Measurements from ENCODE around the gene STYX. TPM values are rescaled to one million over a fixed set of nuclear protein-coding genes. Genes with fewer than 3 reads are reported as not detected.

Gene STYX
- total RNA-seq, 4 donors from 2014 or later, result 6.0 to 14.4 (median 9.1) TPM

GRCh38 chr14:52703225-52703624 lies 26.7 kb upstream of the STYX start:
- in situ Hi-C loops (cut with MboI; ENCODE audit: low pct_ligation_motif_present in 1 of 4, low pct_unique_long_range_greater_than_20kb in 1 of 4, low sequenced_read_pairs in 3 of 4), result no loop called here
- Histone ChIP-seq H3K9me3 (no peaks in the 10 kb centered on the region), H3K4me1 (peaks cover 7 to 39% (median 17%) of the 10 kb centered on the region in 4 donors), H3K27ac (no peak overlapping the region), H3K27me3 (no peaks in the 10 kb centered on the region), H3K36me3 (no peaks in the 10 kb centered on the region), H3K4me3 (no peak overlapping the region)
- DNase-seq, result peak; percentile 54
- WGBS, 2 donors (ENCODE audit: low coverage in 1 of 2), result 73% methylated on average over 3 of the region's 3 CpGs; no CpG with 5 or more reads in 1 of the 2 donors
- TF ChIP-seq, protein P1, sequence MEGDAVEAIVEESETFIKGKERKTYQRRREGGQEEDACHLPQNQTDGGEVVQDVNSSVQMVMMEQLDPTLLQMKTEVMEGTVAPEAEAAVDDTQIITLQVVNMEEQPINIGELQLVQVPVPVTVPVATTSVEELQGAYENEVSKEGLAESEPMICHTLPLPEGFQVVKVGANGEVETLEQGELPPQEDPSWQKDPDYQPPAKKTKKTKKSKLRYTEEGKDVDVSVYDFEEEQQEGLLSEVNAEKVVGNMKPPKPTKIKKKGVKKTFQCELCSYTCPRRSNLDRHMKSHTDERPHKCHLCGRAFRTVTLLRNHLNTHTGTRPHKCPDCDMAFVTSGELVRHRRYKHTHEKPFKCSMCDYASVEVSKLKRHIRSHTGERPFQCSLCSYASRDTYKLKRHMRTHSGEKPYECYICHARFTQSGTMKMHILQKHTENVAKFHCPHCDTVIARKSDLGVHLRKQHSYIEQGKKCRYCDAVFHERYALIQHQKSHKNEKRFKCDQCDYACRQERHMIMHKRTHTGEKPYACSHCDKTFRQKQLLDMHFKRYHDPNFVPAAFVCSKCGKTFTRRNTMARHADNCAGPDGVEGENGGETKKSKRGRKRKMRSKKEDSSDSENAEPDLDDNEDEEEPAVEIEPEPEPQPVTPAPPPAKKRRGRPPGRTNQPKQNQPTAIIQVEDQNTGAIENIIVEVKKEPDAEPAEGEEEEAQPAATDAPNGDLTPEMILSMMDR (IDR thresholded peaks at IDR 0.05), result no peak
- TF ChIP-seq EP300 (IDR thresholded peaks at IDR 0.05; ENCODE audit: low read depth) (no peak), POLR2A (IDR thresholded peaks at IDR 0.05) (no peak)
- intact Hi-C loops (cut with DNase I; ENCODE audit: low total_unique reads), result no loop called here

- intact Hi-C loops (cut with DNase I; ENCODE audit: low total_unique reads), result no loop called here
Measured at GRCh38 chr14:52703664-52704063, 26.3 kb upstream of the STYX start.

GRCh38 chr14:52706286-52706685 lies 23.7 kb upstream of the STYX start:
- intact Hi-C loops (cut with DNase I; ENCODE audit: low total_unique reads), result no loop called here
- no peaks in the 10 kb centered on the region for H3K9me3 ChIP-seq
- peaks cover 6 to 35% (median 17%) of the 10 kb centered on the region in 4 donors for H3K4me1 ChIP-seq
- peaks cover 0 to 19% (median 7%) of the 10 kb centered on the region in 4 donors for H3K36me3 ChIP-seq
- H3K4me3 ChIP-seq, result peak overlapping the region; percentile 6 to 84 (median 68)
- 61 to 81% methylated on average over 2 to 5 of the region's 5 CpGs for whole genome bisulfite sequencing, 2 donors (ENCODE audit: low coverage in 1 of 2)
- no peak for DNase-seq
- in situ Hi-C loops (cut with MboI; ENCODE audit: low pct_ligation_motif_present in 1 of 4, low pct_unique_long_range_greater_than_20kb in 1 of 4, low sequenced_read_pairs in 3 of 4), result no loop called here
- H3K27ac ChIP-seq, result peak overlapping the region; percentile 85 to 95 (median 90)
- no peaks in the 10 kb centered on the region for H3K27me3 ChIP-seq
- TF ChIP-seq POLR2AphosphoS5 (IDR thresholded peaks at IDR 0.05), result no peak
- TF ChIP-seq, protein P1 (IDR thresholded peaks at IDR 0.05), result no peak
- no peak for TF ChIP-seq POLR2A (IDR thresholded peaks at IDR 0.05)
- no peak for TF ChIP-seq EP300 (IDR thresholded peaks at IDR 0.05; ENCODE audit: low read depth)

More at GRCh38 chr14:52703664-52704063, 26.3 kb upstream of the STYX start:
- WGBS, 2 donors (ENCODE audit: low coverage in 1 of 2), result 95 to 100% methylated on average over 2 of the region's 2 CpGs
- Histone ChIP-seq H3K4me1 (peaks cover 9 to 43% (median 22%) of the 10 kb centered on the region in 4 donors), H3K9me3 (no peaks in the 10 kb centered on the region), H3K4me3 (no peak overlapping the region), H3K27ac (no peak overlapping the region), H3K27me3 (no peaks in the 10 kb centered on the region), H3K36me3 (no peaks in the 10 kb centered on the region)
- TF ChIP-seq POLR2AphosphoS5 (IDR thresholded peaks at IDR 0.05), result no peak
- TF ChIP-seq POLR2A (IDR thresholded peaks at IDR 0.05), result no peak
- no peak for TF ChIP-seq EP300 (IDR thresholded peaks at IDR 0.05; ENCODE audit: low read depth)
- TF ChIP-seq, protein P1 (IDR thresholded peaks at IDR 0.05), result no peak
- DNase-seq, result no peak
- in situ Hi-C loops (cut with MboI; ENCODE audit: low pct_ligation_motif_present in 1 of 4, low pct_unique_long_range_greater_than_20kb in 1 of 4, low sequenced_read_pairs in 3 of 4), result no loop called here

- intact Hi-C loops (cut with DNase I; ENCODE audit: low total_unique reads) (no loop called here), in situ Hi-C loops (cut with MboI; ENCODE audit: low pct_ligation_motif_present in 1 of 4, low pct_unique_long_range_greater_than_20kb in 1 of 4, low sequenced_read_pairs in 3 of 4) (no loop called here)
- 0% methylated on average over 5 to 43 of the region's 43 CpGs for WGBS, 2 donors (ENCODE audit: low coverage in 1 of 2)
- peak; percentile 97 for DNase-seq
- Histone ChIP-seq H3K27ac (peak within 1 kb of the TSS; percentile 85 to 95 (median 90)), H3K4me3 (peak within 1 kb of the TSS; percentile 32 to 84 (median 68)), H3K4me1 (peaks cover 6 to 33% (median 17%) of the 10 kb centered on the region in 4 donors), H3K9me3 (no peaks in the 10 kb centered on the region), H3K36me3 (peaks cover 0 to 25% (median 11%) of the 10 kb centered on the region in 4 donors), H3K27me3 (no peaks in the 10 kb centered on the region)
- TF ChIP-seq EP300 (IDR thresholded peaks at IDR 0.05; ENCODE audit: low read depth), result no peak
- peak; percentile 85 for TF ChIP-seq POLR2A (IDR thresholded peaks at IDR 0.05)
- peak; percentile 80 to 88 (median 84) for TF ChIP-seq POLR2AphosphoS5 (IDR thresholded peaks at IDR 0.05)
- TF ChIP-seq, protein P1 (IDR thresholded peaks at IDR 0.05), result no peak
Measured at GRCh38 chr14:52706724-52707706, 23.0 kb upstream of the STYX start, which contains the start of gene PSMC6. TSS of gene PSMC6 (plus strand) at chr14:52707200. CDS start at chr14:52707220, 20 bp downstream.

Data from transverse colon (tissue), 4 donors.